Endothelial cell of umbilical vein (primary cell): ENCODE measurements around the gene AP4B1.

Source experiments
- CTCF ChIP-seq, 2 donors: IDR thresholded peaks; 1 replicate in 1 of 2; 2 replicates in 1 of 2; pipeline ENCODE4 v1.5.1; 2011; ENCODE audit warnings: low read length in 2 of 2, mild to moderate bottlenecking in 2 of 2, moderate library complexity in 2 of 2, control low read depth in 1 of 2, inconsistent platforms in 1 of 2, low read depth in 1 of 2; ENCODE audit not compliant: insufficient read depth in 1 of 2; ENCODE audit errors: extremely low read depth in 1 of 2
- EZH2 ChIP-seq: IDR thresholded peaks from 2 replicates; pipeline ENCODE4 v1.6.1; 2012; ENCODE audit warnings: borderline replicate concordance, low read depth, mild to moderate bottlenecking, moderate library complexity, low read length, inconsistent platforms; ENCODE audit not compliant: severe bottlenecking
- FOS ChIP-seq: IDR thresholded peaks from 2 replicates; pipeline ENCODE4 v1.6.1; 2011; ENCODE audit warnings: mild to moderate bottlenecking, low read length, moderate library complexity, borderline replicate concordance; ENCODE audit not compliant: insufficient read depth
- GATA2 ChIP-seq: IDR thresholded peaks from 2 replicates; pipeline ENCODE4 v1.7.0; 2011; ENCODE audit warnings: low read depth, mild to moderate bottlenecking, moderate library complexity, mixed read lengths, low read length; ENCODE audit not compliant: insufficient read length, insufficient read depth
- JUN ChIP-seq: IDR thresholded peaks from 2 replicates; pipeline ENCODE4 v1.6.1; 2011; ENCODE audit warnings: borderline replicate concordance, low read depth; ENCODE audit not compliant: insufficient read length, insufficient read depth
- MYC ChIP-seq: IDR thresholded peaks from one replicate; pipeline ENCODE4 v1.6.1; 2011; ENCODE audit warnings: mild to moderate bottlenecking, low read depth, low read length
- POLR2A ChIP-seq: IDR thresholded peaks from 2 replicates; pipeline ENCODE4 v1.6.1; 2012; ENCODE audit warnings: low read depth, mild to moderate bottlenecking, control low read depth, low read length
- POLR2AphosphoS5 ChIP-seq: IDR thresholded peaks from 2 replicates; pipeline ENCODE4 v1.6.1; 2012; ENCODE audit warnings: low read depth, mild to moderate bottlenecking, control low read depth, low read length, moderate library complexity; ENCODE audit not compliant: insufficient read depth

GRCh38 chr1:113901191-113901590 is 3.4 kb downstream of the AP4B1 start:
- TF ChIP-seq POLR2AphosphoS5 = no peak
- no peak for TF ChIP-seq CTCF (IDR thresholded peaks at IDR 0.05; ENCODE audit: extremely low read depth in 1 of 2, insufficient read depth in 1 of 2, low read depth in 1 of 2, low read length in 2 of 2)
- no peak for TF ChIP-seq POLR2A
- no peak for TF ChIP-seq EZH2
- TF ChIP-seq GATA2 = no peak
- TF ChIP-seq JUN = no peak
- TF ChIP-seq MYC = no peak
- TF ChIP-seq FOS = no peak
